NK-92 (cell line): ENCODE results near the gene IMPG2.
"Not testable (repeated sequence)": the region's sequence is repeated elsewhere in the genome, so short reads cannot be mapped to it uniquely, and the experiment has no call there.

Experiments
- DNase-seq: peaks from one replicate; lab custom pipeline; 2025; ENCODE audit not compliant: unreplicated experiment; lab: John Stamatoyannopoulos, UW

Gene IMPG2

DNA sequence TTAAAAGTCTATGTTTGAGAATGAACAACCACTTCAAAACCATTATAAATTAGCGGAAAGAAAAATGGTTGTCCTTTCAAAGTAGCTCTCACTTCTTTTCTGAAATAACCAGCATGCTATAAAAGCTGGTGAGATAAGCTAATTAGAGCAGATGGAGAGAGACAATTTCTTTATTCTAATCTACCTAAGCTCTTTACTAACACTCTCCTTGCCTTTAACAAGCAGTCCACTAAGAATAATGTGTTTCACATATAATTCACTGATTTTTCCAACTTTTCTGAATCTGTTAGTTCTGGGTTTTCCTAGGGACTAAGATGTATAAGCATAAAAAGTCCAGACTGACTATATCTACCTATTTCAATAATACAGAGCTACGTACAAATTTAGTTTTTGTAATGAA is at the start of gene IMPG2:
IMPG2 (minus strand) TSS at position 101 of the 400 bp plus-strand sequence. CDS start 203 bp downstream, outside the sequence.
- no peak for DNase-seq

- no peak for DNase-seq
Observed at GRCh38 chr3:101362406-101362805, 42.0 kb upstream of the IMPG2 start.

DNA sequence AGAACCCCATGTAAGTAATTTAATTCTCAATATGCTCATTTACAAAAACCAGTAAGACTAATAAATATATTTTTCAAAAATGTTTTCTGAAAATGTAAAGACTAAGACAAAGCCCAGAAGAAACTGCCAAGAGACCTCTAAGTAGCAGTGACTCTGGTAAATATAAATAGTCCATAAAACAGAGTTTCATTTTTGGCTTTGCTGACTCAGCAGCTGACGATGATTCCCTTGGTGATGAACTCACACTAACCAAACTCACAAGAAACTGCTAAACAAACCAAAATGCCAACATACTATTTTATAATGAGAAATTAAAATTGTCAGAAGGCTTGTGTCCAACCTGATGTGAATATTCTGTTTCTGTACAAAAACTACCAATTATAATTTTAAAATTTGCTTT is 31.5 kb upstream of the IMPG2 start:
- DNase-seq, result no peak

- DNase-seq, result no peak
Observed at GRCh38 chr3:101340591-101340990, 20.2 kb upstream of the IMPG2 start.

DNA sequence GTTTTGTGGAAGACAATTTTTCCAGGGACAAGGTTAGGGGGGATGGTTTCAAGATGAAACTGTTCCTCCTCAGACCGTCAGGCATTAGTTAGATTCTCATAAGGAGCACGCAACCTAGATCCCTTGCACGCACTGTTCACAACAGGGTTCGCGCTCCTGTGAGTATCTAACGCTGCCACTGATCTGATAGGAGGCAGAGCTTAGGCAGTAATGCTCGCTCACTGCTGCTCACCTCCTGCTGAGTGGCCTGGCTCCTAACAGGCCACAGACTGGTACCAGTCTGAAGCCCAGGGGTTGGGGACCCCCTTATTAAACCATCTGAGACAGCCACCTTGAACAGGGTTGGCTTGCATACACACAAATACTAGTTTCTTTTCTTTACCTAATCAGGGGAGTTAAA is 13.5 kb upstream of the IMPG2 start:
- DNase-seq, result no peak

- DNase-seq, result no peak
Observed at GRCh38 chr3:101329016-101329673, 8.8 kb upstream of the IMPG2 start.

- DNase-seq, result no peak
Observed at GRCh38 chr3:101325393-101326134, 5.2 kb upstream of the IMPG2 start.

DNA sequence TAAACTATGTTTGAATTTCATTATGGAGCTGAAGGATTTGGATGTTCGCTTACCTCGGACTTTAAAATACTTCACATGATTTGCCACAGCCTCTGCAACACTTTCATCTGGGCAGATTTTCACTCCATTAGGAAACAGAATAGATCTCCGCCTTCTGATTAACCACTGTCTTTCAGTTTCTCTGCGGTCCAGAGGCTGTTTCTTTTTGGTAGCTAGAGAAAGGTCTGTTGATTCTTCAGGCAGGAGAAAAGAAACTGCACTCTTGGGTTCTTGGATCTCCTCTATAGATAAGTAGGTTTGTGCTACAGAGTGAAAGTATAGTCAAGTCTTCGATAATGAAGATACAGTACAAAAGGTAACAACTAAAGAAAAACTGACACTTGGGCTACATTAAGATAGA is 844 bp downstream of the IMPG2 start:
- DNase-seq, result no peak

GRCh38 chr3:101312545-101312944 is 7.8 kb downstream of the IMPG2 start:
- DNase-seq, result no peak

DNA sequence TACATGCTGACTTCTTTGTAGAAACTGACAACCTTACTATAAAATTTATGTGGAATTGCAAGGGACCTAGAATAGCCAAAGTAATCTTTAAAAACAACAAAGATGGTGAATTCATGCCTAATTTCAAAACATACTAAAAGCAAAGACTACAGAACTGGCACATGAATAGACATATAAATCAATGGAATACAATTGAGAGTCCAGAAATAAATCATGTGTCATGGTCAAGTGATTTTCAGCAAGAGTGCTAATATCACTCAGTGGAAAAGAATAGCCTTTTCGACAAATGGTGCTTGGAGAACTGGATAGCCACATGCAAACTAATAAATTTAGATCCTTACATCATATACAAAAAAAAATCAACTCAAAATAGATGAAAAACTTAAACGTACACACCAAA is 8.7 kb downstream of the IMPG2 start:
- no peak for DNase-seq

DNA sequence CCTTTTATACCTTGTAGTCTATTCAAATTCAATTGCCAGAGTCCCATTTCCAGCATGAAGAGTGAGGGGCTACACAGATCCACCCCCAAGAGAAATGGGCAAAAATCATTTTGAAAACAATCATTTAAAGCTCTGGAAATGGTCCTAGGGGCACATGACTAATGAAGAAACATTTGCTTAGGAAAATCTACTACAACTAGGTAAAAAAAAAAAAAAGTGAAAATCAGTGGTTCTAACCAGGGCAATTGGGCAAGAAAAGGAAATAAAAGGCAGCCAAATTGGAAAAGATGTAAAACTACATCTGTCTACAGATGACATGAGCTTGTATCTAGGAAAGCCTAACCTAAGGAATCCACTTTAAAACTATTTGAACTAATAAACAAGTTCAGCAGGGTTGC is 9.4 kb downstream of the IMPG2 start:
- no peak for DNase-seq

DNA sequence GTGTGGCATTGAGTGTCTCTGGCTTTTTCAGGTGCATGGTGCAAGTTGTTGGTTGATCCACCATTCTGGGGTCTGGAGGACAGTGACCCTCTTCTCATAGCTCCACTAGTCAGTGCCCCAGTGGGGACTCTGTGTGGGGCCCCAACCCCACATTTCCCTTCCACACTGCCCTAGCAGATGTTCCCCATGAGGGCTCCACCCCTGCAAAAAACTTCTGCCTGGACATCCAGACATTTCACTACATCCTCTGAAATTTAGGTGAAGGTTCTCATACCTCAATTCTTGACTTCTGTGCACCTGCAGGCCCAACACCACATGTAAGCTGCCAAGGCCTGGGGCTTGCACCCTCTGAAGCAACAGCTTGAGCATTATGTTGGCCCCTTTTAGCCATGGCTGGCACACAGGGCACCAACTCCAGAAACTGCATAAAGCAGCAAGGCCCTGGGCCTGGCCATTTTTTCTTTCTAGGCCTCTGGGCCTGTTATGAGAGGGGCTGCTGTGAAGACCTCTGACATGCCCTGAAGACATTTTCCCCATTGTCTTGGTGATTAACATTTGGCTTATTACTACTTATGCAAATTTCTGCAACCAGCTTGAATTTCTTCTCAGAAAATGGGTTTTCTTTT is 12.1 kb downstream of the IMPG2 start:
- DNase-seq, result not testable (repeated sequence)

- DNase-seq, result no peak
Observed at GRCh38 chr3:101303836-101304235, 16.5 kb downstream of the IMPG2 start.

- no peak for DNase-seq
Observed at GRCh38 chr3:101303089-101303731, 17.2 kb downstream of the IMPG2 start.

GRCh38 chr3:101300073-101300472 is 20.3 kb downstream of the IMPG2 start:
- DNase-seq, result no peak

- DNase-seq, result no peak
Observed at GRCh38 chr3:101292027-101292426, 28.3 kb downstream of the IMPG2 start.

- DNase-seq, result no peak
Observed at GRCh38 chr3:101288294-101288693, 32.1 kb downstream of the IMPG2 start.

DNA sequence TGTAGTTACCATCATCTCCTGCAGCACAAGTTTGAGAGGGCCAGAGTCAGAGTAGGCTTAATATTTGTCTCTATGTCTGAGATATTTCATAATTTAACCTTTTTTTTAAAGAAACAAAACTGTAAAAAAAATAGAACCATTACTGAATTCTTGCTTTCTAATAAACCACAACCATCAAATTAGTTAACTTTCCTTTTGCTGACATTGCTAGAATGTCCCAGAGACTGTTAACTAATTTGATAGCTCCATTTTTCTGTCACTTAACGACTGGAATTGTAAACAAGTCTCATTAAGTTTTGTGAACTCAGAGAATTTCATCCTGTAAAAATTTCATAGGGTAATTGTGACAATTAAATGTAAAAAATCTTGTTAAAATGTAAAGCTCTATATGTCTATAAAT is 35.6 kb downstream of the IMPG2 start:
- no peak for DNase-seq

- DNase-seq, result no peak
Observed at GRCh38 chr3:101281521-101282030, 38.8 kb downstream of the IMPG2 start.

- no peak for DNase-seq
Observed at GRCh38 chr3:101279765-101280385, 40.5 kb downstream of the IMPG2 start.

DNA sequence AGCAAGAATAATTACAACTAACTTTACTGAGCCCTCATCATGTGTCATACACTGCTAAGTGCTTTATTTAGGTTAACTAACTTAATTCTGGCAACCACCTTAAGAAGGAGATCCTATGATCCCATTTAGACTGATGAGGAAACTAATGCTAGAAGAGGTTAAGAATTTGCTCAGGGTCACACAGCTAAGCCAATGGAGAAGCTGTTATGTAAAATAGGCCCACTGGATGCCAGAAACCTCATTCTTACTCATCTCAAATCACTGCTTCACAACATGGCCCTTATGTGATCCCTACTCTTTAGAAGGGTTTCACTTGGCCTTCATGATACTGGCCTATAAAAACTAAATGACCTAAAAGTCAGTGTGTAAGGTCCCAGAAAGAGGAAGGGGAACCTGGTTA is 41.2 kb downstream of the IMPG2 start:
- no peak for DNase-seq
